ENCODE measurements around the gene DTNBP1.
"Not testable (repeated sequence)": the region's sequence is repeated elsewhere in the genome, so short reads cannot be mapped to it uniquely, and the experiment has no call there.

Gene DTNBP1

DNA sequence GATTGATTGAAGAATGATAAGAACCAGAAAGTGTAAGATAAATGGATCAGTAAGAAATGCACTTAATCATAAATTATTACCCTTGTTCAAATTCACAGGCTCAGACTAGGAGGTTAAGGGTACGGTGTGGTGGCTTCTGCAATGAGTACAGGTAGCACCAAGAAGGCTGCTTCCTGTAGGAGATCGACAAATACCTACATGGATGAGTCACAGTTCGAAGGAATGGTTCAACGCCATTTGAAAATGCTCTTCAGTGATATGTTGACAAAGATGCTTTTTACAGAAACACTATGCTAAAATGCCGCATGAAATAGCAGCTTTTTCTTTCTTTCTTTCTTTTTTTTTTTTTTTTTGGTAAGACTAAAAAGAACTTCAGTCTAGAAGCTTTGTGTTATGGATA is 116.2 kb downstream of the DTNBP1 start:
- H4K20me1 ChIP-seq, result no peaks in the 10 kb centered on the region

DNA sequence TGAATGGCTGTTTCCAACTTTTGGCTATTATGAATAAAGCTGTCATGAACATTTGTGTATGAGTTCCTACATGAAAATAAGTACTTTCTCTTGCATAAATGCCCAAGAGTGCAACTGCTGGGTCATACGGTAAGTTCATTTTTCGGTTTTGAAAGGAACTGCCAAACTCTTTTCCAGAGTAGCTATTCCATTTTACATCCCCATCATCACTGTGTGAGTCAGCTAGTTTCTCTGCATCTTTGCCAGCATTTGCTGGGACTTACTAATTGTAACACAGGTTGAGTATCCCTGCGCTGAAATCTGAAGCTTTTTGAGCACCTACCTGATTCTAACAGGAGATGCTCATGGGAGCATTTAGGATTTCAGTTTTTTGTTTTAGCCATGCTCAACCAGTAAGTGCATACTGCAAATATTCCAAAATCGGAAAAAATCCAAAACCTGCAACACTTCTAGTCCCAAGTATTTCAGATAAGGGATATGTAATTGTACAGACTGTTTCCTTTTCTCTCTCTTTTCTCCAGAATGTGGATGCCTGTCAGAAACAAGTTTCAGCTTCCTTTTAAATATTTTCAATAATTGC is 118.4 kb downstream of the DTNBP1 start:
- peaks cover 6% of the 10 kb centered on the region for H3K4me1 ChIP-seq
- H3K9ac ChIP-seq, result no peak overlapping the region
- no peak for TF ChIP-seq Cebpa-rat (IDR thresholded peaks at IDR 0.05)
- no peaks in the 10 kb centered on the region for H3K27me3 ChIP-seq
- H3K36me3 ChIP-seq, result peaks cover 21% of the 10 kb centered on the region
- no peaks in the 10 kb centered on the region for H4K20me1 ChIP-seq
- no peak overlapping the region for H3K27ac ChIP-seq
- no peak overlapping the region for H3K4me2 ChIP-seq
- H3K4me3 ChIP-seq, result no peak overlapping the region
- H3K9me3 ChIP-seq, result peaks cover 29% of the 10 kb centered on the region

More for the DNA sequence above, 116.2 kb downstream of the DTNBP1 start:
- no peak overlapping the region for H3K4me2 ChIP-seq
- peaks cover 16% of the 10 kb centered on the region for H3K36me3 ChIP-seq
- H3K9ac ChIP-seq, result no peak overlapping the region
- no peaks in the 10 kb centered on the region for H3K27me3 ChIP-seq
- H3K4me1 ChIP-seq, result peaks cover 28% of the 10 kb centered on the region
- no peak for TF ChIP-seq Cebpa-rat (IDR thresholded peaks at IDR 0.05)
- H3K4me3 ChIP-seq, result no peak overlapping the region
- H3K27ac ChIP-seq, result no peak overlapping the region
- H3K9me3 ChIP-seq, result peaks cover 29% of the 10 kb centered on the region

DNA sequence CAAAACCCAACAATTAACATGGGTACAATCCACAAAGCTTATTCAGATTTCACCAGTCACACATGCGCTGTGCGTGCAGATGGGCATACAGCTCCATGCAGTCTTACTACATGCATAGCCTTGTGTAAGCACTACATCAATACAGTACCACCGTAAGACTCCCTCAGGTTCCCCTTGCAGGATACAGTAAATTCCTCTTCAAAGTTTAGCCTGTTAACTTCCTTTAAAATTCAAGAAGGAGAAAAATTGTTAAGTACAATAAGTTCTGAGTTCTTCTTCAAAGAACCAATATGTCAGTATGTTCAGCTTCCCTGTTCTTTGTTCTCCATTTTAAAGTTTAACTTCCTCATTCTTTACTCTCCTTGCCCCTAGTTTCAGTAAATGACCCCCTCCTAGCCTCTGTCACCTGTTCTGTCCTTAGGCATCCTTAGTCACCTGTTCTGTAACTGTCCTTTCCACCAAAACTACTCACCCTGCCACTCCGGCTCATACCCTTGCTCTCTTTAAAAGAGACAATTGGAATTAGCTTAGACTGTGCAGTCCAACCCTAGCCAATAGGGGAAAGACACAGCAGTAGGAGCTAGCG is 119.4 kb downstream of the DTNBP1 start:
- Histone ChIP-seq H3K9me3 (peaks cover 29% of the 10 kb centered on the region), H3K36me3 (peaks cover 31% of the 10 kb centered on the region)
- H3K27me3 ChIP-seq, H3K9ac ChIP-seq, H3K4me2 ChIP-seq, H3K27ac ChIP-seq, H3K4me3 ChIP-seq, H4K20me1 ChIP-seq, H3K4me1 ChIP-seq: not testable (repeated sequence)

DNA sequence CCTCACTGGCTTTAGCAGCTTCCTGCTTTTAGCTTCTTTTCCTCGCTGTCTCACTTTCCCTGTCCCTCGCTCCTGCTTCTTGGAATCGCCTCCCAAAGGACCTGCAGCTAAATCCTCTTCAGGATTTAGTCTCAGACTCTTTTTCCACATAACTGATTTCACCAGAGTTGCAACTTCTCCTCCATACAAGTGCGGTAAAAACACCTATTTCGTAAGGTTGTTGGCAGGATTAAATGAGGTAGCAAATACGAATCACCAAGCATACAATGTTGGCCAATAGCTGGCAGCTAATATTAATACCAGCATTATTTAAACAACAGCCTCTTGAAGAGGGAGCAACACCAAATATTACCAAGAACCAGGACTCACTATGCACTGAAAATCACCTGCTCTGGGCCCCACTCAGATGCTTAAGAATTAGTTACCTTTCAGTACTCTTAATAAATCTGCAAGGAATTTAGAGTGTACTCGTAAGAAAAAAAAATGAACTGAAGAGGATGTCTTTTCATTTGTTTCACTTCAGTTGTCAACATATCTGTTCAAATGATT is 123.0 kb downstream of the DTNBP1 start:
- Histone ChIP-seq H3K9me3 (peaks cover 23% of the 10 kb centered on the region), H3K27me3 (no peaks in the 10 kb centered on the region), H3K4me1 (no peaks in the 10 kb centered on the region; the same call in 1 of the 2 replicates), H4K20me1 (peaks cover 11% of the 10 kb centered on the region; the same call in 1 of the 2 replicates), H3K9ac (no peak overlapping the region), H3K36me3 (peaks cover 47% of the 10 kb centered on the region), H3K27ac (no peak overlapping the region), H3K4me2 (no peak overlapping the region), H3K4me3 (no peak overlapping the region)
- no peak for TF ChIP-seq Cebpa-rat (IDR thresholded peaks at IDR 0.05)

DNA sequence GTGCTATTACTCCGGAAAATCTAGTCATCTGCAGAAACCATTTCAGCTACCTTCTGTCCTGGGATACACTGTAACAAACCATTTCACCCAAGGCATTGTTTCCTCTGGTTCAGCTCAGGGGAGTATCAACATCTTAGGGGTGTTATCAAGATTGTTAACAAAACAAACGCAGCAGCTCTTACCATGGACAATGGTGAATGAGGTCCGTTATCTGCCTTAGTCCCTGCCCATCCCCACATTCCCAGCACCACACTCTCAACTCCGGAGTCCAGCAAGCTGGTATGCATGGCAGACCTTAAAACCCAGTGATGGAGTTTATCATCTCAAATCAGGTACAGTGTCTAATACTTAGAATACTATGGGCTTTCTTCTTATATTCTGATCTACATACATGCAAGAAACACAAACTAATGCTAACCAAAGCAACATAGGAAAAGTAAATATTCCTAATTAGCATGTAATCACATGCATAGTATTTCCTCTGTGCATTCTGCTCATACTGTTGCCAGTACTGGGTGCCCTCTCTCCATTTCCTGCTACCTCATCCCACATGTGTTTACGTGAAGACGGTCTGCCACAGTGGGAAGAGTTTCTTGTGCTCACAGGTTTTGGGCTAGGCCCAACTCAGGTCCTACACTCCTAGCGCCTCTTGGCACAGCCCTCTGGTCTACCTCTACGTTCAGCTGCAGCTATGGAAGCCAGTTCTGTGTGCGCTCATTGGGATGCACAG is 123.9 kb downstream of the DTNBP1 start:
- Histone ChIP-seq H3K4me1 (no peaks in the 10 kb centered on the region; the same call in 1 of the 2 replicates), H3K9me3 (peaks cover 15% of the 10 kb centered on the region), H3K4me3 (no peak overlapping the region), H3K4me2 (no peak overlapping the region), H3K36me3 (peaks cover 44% of the 10 kb centered on the region), H4K20me1 (peaks cover 11% of the 10 kb centered on the region; the same call in 1 of the 2 replicates), H3K9ac (no peak overlapping the region), H3K27ac (no peak overlapping the region), H3K27me3 (no peaks in the 10 kb centered on the region)
- TF ChIP-seq Cebpa-rat (IDR thresholded peaks at IDR 0.05), result no peak

DNA sequence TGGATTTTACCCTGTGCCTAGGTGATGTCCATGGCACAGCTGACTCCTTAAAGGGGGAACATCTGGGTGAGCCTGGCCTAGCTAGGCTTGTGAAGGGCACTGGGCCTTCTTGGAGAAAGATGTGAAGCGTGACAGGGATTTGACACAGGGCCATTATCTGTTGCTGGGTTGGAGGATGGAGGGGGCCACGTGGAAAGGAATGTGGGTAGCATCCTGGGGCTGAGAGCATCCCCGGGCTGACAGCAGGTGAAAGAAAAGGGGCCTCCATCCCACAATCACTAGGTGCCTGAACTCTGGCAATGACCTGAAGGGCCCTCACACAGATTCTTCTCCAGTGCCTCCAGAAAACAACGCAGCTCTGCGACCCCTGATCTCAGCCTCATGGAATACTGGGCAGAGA is 124.7 kb downstream of the DTNBP1 start:
- peaks cover 44% of the 10 kb centered on the region for H3K36me3 ChIP-seq
- H3K27ac ChIP-seq, result no peak overlapping the region
- no peak overlapping the region for H3K4me3 ChIP-seq
- no peaks in the 10 kb centered on the region for H3K27me3 ChIP-seq
- TF ChIP-seq Cebpa-rat (IDR thresholded peaks at IDR 0.05), result no peak
- H3K4me2 ChIP-seq, result no peak overlapping the region
- H3K9me3 ChIP-seq, result peaks cover 6% of the 10 kb centered on the region; the same call in 1 of the 2 replicates
- H3K4me1 ChIP-seq, result no peaks in the 10 kb centered on the region; the same call in 1 of the 2 replicates
- H4K20me1 ChIP-seq, result peaks cover 11% of the 10 kb centered on the region; the same call in 1 of the 2 replicates
- no peak overlapping the region for H3K9ac ChIP-seq

DNA sequence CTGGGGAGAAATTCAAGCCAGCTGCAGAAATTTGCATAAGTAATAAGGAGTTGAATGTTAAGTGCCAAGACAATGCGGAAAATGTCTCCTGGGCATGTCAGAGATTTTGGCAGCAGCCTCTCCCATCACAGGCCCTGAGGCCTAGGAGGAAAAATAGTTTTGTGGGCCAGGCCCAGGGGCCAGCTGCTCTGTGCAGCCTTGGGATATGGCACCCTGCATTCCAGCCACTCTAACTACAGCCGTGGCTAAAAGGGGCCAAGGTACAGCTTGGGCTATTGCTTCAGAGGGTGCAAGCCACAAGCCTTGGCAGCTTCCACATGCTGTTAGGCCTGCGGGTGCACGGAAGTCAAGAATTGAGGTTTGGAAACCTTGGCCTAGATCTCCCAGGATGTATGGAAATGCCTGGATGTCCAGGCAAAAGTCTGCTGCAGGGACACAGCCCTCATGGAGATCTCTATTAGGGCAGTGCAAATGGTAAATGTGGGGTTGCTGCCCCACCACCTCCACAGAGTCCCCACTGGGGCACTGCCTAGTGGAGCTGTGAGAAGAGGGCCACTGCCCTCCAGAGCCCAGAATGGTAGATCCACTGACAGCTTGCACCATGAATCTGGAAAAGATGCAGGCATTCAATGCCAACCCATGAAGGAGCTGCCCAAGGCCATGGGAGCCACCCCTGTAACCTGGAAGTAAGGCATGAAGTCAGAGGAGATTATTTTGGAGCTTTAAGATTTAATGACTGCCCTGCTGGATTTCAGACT is 126.5 kb downstream of the DTNBP1 start:
- peaks cover 6% of the 10 kb centered on the region; the same call in 1 of the 2 replicates for H3K9me3 ChIP-seq
- H4K20me1 ChIP-seq, result peaks cover 11% of the 10 kb centered on the region; the same call in 1 of the 2 replicates
- H3K4me1 ChIP-seq, result no peaks in the 10 kb centered on the region
- H3K4me2 ChIP-seq, result no peak overlapping the region
- H3K27me3 ChIP-seq, result no peaks in the 10 kb centered on the region
- no peak overlapping the region for H3K27ac ChIP-seq
- TF ChIP-seq Cebpa-rat (IDR thresholded peaks at IDR 0.05), result no peak
- H3K9ac ChIP-seq, result no peak overlapping the region
- peaks cover 61% of the 10 kb centered on the region for H3K36me3 ChIP-seq
- H3K4me3 ChIP-seq, result no peak overlapping the region

DNA sequence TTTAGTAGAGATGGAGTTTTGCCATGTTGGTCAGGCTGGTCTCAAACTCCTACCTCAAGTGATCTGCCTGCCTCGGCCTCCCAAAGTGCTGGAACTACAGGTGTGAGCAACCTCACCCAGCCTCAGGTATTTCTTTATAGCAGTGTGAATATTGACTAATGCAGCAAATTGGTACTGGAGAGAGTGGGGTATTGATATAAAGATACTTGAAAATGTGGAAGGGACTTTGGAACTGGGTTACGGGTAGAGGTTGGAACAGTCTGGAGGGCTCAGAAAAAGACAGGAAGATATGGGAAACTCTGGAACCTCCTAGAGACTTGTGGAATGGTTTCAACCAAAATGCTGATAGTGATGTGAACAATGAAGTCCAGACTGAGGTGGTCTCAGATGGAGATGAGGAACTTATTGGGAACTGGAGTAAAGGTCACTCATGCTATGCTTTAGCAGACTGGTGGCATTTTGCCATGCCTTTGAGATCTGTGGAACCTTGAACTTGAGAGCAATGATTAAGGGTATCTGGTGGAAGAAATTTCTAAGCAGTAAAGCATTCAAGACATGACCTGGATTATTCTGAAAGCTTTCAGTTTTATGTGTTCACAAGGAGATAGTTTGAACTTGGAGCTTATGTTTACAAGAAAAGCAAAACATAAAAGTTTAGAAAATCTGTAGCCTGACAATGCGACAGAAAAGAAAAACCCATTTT is 127.2 kb downstream of the DTNBP1 start:
- Histone ChIP-seq H3K27ac (no peak overlapping the region), H3K27me3 (no peaks in the 10 kb centered on the region), H4K20me1 (peaks cover 18% of the 10 kb centered on the region; the same call in 1 of the 2 replicates), H3K9me3 (peaks cover 6% of the 10 kb centered on the region; the same call in 1 of the 2 replicates), H3K4me2 (no peak overlapping the region), H3K4me3 (no peak overlapping the region), H3K36me3 (peaks cover 69% of the 10 kb centered on the region), H3K9ac (no peak overlapping the region), H3K4me1 (no peaks in the 10 kb centered on the region)
- no peak for TF ChIP-seq Cebpa-rat (IDR thresholded peaks at IDR 0.05)

DNA sequence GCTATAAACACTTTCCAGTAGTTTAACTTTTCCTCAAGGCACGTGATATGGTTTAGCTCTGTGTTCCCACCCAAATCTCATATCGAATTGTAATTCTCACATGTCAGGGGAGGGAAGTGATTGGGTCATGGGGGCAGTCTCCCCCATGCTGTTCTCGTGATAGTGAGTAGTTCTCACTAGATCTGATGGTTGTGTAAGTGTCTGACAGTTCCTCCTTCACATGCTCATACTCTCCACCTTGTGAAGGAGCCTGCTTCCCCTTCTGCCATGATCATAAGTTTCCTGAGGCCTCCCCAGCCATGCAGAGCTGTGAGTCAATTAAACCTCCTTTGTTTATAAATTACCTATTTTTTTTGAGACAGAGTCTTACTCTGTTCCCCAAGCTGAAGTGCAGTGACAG is 127.9 kb downstream of the DTNBP1 start:
- H3K9ac ChIP-seq, result no peak overlapping the region
- H3K27me3 ChIP-seq, result no peaks in the 10 kb centered on the region
- no peak for TF ChIP-seq Cebpa-rat (IDR thresholded peaks at IDR 0.05)
- no peaks in the 10 kb centered on the region for H3K4me1 ChIP-seq
- H3K9me3 ChIP-seq, result peaks cover 6% of the 10 kb centered on the region; the same call in 1 of the 2 replicates
- H3K4me2 ChIP-seq, result no peak overlapping the region
- peaks cover 76% of the 10 kb centered on the region for H3K36me3 ChIP-seq
- H4K20me1 ChIP-seq, result peaks cover 23% of the 10 kb centered on the region; the same call in 1 of the 2 replicates
- no peak overlapping the region for H3K4me3 ChIP-seq
- H3K27ac ChIP-seq, result no peak overlapping the region

Data from BLaER1 (cell line).